ENCODE results near the gene SAP30L. TPM values are rescaled to one million over a fixed set of nuclear protein-coding genes. Genes with fewer than 3 reads are reported as not detected.

Gene SAP30L
- total RNA-seq, 4 donors from 2014 or later: 34.9 to 54.9 (median 46.2) TPM

- peaks cover 28 to 100% (median 99%) of the 10 kb centered on the region in 4 donors for H3K27me3 ChIP-seq
- intact Hi-C loops (cut with DNase I): no loop called here
- DNase-seq (ENCODE audit: extremely low spot score): no peak
Observed at GRCh38 chr5:154478752-154479159, 33.0 kb downstream of the SAP30L start.

DNA sequence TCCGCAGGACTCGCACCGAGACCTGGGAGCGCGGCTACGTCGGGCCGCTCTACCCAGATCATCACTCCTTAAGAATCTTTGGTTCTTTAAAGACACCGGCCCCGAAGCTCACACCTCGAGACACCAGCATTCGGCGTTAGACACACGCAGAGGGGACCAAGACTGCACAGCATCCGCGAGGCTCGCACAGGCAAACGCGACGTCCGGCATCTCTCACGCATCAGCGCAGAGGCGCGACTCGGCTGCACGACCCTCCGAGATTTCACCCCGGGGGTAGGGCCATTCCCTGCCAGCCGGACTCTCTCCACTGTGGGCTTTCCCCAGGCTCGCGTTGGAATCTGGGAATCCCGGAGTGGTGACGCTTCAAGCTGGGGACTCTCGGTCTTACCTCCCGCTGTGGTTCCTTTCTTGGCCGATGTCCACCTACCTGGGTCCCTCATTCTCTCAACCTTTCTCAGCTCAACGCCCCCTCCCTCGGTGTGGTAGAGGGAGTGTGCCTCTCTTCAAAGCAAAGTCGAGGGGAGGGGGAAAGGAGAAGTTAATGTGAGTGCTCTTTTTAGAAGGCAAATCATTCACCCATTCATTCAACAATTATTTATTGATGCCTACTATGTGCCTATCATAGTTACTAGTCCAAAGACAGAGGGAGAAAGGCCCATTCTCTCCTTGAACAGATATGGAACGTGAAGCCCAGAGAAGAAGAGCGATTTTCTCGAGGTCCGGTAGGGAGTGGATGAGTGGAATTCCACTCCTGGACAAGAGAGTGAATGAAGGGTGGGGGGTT is 33.6 kb downstream of the SAP30L start:
- H3K36me3 ChIP-seq: no peaks in the 10 kb centered on the region
- whole genome bisulfite sequencing: 2% methylated on average over 11 of the region's 44 CpGs
- peaks cover 52 to 79% (median 67%) of the 10 kb centered on the region in 4 donors for H3K4me1 ChIP-seq
- H3K9me3 ChIP-seq: no peaks in the 10 kb centered on the region
- DNase-seq (ENCODE audit: extremely low spot score): no peak
- no peak overlapping the region for H3K27ac ChIP-seq (replicated peaks in 1 of 4)
- TF ChIP-seq EP300 (IDR thresholded peaks at IDR 0.05): no peak
- TF ChIP-seq, protein P1, sequence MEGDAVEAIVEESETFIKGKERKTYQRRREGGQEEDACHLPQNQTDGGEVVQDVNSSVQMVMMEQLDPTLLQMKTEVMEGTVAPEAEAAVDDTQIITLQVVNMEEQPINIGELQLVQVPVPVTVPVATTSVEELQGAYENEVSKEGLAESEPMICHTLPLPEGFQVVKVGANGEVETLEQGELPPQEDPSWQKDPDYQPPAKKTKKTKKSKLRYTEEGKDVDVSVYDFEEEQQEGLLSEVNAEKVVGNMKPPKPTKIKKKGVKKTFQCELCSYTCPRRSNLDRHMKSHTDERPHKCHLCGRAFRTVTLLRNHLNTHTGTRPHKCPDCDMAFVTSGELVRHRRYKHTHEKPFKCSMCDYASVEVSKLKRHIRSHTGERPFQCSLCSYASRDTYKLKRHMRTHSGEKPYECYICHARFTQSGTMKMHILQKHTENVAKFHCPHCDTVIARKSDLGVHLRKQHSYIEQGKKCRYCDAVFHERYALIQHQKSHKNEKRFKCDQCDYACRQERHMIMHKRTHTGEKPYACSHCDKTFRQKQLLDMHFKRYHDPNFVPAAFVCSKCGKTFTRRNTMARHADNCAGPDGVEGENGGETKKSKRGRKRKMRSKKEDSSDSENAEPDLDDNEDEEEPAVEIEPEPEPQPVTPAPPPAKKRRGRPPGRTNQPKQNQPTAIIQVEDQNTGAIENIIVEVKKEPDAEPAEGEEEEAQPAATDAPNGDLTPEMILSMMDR (IDR thresholded peaks at IDR 0.05): no peak
- no peak for TF ChIP-seq POLR2AphosphoS5 (IDR thresholded peaks at IDR 0.05)
- no peak for TF ChIP-seq POLR2A (IDR thresholded peaks at IDR 0.05; ENCODE audit: low read depth)
- H3K27me3 ChIP-seq: peaks cover 26 to 100% (median 99%) of the 10 kb centered on the region in 4 donors
- peak overlapping the region in 3 of 4 donors; percentile 11 to 42 (median 38) for H3K4me3 ChIP-seq
- intact Hi-C loops (cut with DNase I): no loop called here

More at GRCh38 chr5:154478752-154479159, 33.0 kb downstream of the SAP30L start:
- no peaks in the 10 kb centered on the region for H3K9me3 ChIP-seq
- H3K27ac ChIP-seq (replicated peaks in 1 of 4): no peak overlapping the region
- H3K4me1 ChIP-seq: peaks cover 53 to 78% (median 68%) of the 10 kb centered on the region in 4 donors
- WGBS: 7% methylated on average over 9 of the region's 27 CpGs
- TF ChIP-seq, protein P1 (IDR thresholded peaks at IDR 0.05): no peak
- TF ChIP-seq EP300 (IDR thresholded peaks at IDR 0.05) (no peak), POLR2A (IDR thresholded peaks at IDR 0.05; ENCODE audit: low read depth) (no peak), POLR2AphosphoS5 (IDR thresholded peaks at IDR 0.05) (no peak)
- H3K4me3 ChIP-seq: peak overlapping the region; percentile 11 to 42 (median 40)
- no peaks in the 10 kb centered on the region for H3K36me3 ChIP-seq

- no peak for DNase-seq (ENCODE audit: extremely low spot score)
- Histone ChIP-seq H3K4me1 (peaks cover 52 to 79% (median 69%) of the 10 kb centered on the region in 4 donors), H3K9me3 (no peaks in the 10 kb centered on the region), H3K36me3 (no peaks in the 10 kb centered on the region), H3K27ac (replicated peaks in 1 of 4) (no peak overlapping the region), H3K4me3 (no peak overlapping the region), H3K27me3 (peaks cover 29 to 100% (median 99%) of the 10 kb centered on the region in 4 donors)
- 12% methylated on average over 14 of the region's 31 CpGs for WGBS
- TF ChIP-seq POLR2AphosphoS5 (IDR thresholded peaks at IDR 0.05) (no peak), EP300 (IDR thresholded peaks at IDR 0.05) (no peak), POLR2A (IDR thresholded peaks at IDR 0.05; ENCODE audit: low read depth) (no peak)
- TF ChIP-seq, protein P1 (IDR thresholded peaks at IDR 0.05): no peak
- intact Hi-C loops (cut with DNase I): no loop called here
Observed at GRCh38 chr5:154479944-154480750, 34.4 kb downstream of the SAP30L start.

DNA sequence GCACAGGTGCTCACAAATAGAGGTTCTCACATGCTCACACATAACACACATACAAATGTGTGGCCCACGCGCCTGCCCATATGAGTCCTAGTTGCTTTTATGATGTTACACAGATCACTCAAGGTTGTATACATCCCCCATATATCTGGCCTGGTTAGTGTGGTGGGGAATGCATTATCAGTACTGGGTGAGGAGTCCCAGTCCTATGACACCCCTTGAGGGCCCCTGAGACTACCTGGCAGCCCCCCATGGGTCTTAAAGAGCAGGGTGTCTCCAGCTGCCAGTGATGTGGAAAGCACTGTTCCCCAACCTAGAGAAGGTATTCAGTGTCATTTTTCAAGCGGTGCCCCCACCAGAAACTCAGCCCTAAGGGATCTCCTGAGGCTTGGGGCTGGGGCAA is 35.0 kb downstream of the SAP30L start:
- H3K4me1 ChIP-seq: peaks cover 46 to 75% (median 63%) of the 10 kb centered on the region in 4 donors
- intact Hi-C loops (cut with DNase I): no loop called here

More for the DNA sequence above, 35.0 kb downstream of the SAP30L start:
- TF ChIP-seq EP300 (IDR thresholded peaks at IDR 0.05): no peak
- TF ChIP-seq POLR2AphosphoS5 (IDR thresholded peaks at IDR 0.05): no peak
- TF ChIP-seq POLR2A (IDR thresholded peaks at IDR 0.05; ENCODE audit: low read depth): no peak
- TF ChIP-seq, protein P1 (IDR thresholded peaks at IDR 0.05): no peak
- H3K27me3 ChIP-seq: peaks cover 23 to 100% (median 98%) of the 10 kb centered on the region in 4 donors
- H3K27ac ChIP-seq (replicated peaks in 1 of 4): no peak overlapping the region
- no peaks in the 10 kb centered on the region for H3K9me3 ChIP-seq
- no peaks in the 10 kb centered on the region for H3K36me3 ChIP-seq
- H3K4me3 ChIP-seq: no peak overlapping the region
- no peak for DNase-seq (ENCODE audit: extremely low spot score)
- 14% methylated on average over 3 of the region's 3 CpGs for WGBS
